Retinal pigment epithelial cell (primary cell): ENCODE measurements around the gene PRPF19.

Experiments
- DNase-seq: peaks from one replicate; pipeline ENCODE4 v3.0.0-alpha.2; 2010; ENCODE audit warnings: low read depth
- H3K4me3 ChIP-seq: 2 replicates; pipeline ENCODE4 v1.5.1; 2011; ENCODE audit warnings: mild to moderate bottlenecking, low read length, control low read depth, moderate library complexity
- CTCF ChIP-seq: conservative IDR thresholded peaks from 2 replicates; pipeline ENCODE4 v1.5.1; 2011; ENCODE audit warnings: low read depth, low read length, control low read depth, inconsistent platforms

Gene PRPF19

DNA sequence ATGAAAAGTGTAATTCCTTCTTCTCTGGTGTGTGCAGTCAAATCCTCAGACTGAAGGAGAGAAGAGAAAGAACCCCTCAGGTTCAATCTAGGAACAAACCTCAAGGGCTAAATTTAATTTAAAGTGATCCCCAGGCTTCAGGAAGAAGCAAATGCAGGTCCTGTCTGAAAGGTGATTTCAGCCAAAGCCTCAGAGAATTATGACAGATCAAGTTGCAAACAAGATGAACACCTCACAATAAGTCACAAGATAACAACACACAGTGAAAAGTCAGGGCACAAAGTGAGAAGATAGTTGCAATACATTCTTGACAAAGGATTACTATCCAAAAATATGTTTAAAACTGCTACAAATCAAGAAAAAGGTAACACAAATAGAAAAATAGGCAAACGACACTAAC lies 27.3 kb downstream of the PRPF19 start:
- DNase-seq, result no peak
- TF ChIP-seq CTCF, result no peak

GRCh38 chr11:60878245-60879101 lies 27.9 kb downstream of the PRPF19 start:
- H3K4me3 ChIP-seq, result no peak overlapping the region
- TF ChIP-seq CTCF, result no peak
- no peak for DNase-seq

More for the DNA sequence above, 27.3 kb downstream of the PRPF19 start:
- no peak overlapping the region for H3K4me3 ChIP-seq

DNA sequence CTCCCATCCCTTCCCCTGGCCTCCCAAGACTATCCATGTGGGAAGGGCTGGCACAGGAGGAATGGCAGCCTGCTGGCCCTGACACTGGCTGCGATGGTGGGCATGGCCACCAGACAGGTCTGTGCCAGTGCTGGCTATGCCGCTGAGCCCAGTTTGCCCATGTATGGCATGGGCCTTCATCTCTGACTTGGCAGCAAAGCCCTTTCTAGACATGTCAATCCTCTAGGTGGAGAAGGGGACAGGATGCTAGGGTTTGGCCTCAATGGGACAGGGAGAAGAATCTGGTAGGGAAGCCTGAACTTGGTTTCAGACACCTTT lies 30.3 kb downstream of the PRPF19 start:
- no peak for DNase-seq
- H3K4me3 ChIP-seq, result no peak overlapping the region
- TF ChIP-seq CTCF, result no peak

GRCh38 chr11:60875366-60876167 lies 30.8 kb downstream of the PRPF19 start:
- no peak for DNase-seq
- TF ChIP-seq CTCF, result no peak
- H3K4me3 ChIP-seq, result no peak overlapping the region

DNA sequence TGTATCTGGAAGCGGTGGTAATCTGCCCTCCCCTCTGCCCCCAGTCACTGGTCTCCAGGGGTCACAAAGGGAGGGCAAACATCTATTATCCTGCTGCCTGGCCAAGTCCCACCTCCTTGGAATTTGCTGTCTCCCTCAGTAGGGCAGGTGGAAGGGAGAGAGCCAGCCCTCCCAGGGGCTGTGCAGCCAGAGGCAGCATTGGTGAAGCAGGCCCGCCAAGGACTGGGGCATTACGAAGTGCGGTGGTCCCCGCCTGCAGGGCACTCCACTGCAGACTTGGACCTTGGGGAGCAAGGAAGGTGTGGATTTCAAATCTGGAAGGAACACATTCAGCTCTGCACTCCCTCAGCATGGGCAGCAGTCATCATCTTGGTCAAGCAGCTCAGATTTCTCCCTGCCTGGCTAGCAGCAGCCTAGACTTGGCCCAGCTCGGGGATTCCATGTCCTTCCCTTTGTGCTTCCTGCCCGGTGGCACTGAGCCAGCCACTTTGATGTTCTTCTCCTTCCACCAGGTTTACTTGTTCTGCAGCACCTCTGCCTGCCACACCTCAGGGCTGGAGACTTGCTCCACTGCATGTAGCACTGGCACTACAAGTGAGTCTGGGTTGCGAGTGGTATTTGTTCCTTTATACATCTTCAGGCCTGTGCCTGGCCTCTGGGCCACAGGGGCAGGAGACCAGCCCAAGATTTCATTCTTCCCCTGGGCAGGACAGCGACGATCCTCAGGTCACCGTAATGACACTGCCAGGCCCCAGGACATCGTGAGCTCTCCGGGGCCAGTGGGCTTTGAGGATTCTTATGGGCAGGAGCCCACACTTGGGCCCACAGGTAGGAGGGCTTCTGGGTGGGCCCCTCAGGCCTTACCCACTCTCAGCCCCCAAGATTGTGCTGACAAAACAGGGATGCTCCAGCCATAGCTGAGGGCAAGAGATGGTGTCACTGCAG lies 31.7 kb downstream of the PRPF19 start:
- no peak overlapping the region for H3K4me3 ChIP-seq
- DNase-seq, result no peak
- TF ChIP-seq CTCF, result no peak

DNA sequence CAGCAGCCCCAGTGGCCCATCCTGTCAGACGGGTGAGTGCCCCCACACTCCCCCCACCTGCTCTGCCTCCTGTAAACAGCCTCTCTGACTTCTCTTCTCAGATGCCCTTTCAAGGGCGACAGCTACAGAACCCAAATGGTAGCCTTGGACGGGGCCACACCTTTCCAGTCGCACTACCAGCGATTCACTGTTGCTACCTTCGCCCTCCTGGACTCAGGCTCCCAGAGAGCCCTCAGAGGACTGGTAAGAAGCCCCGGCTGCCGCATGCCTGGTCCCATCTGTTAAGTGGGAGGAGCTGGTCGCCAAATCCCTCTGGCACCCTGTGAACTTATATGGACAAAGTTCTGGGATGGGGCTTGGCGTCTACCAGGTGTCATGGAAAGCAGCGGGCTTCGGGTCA lies 32.9 kb downstream of the PRPF19 start:
- no peak for DNase-seq
- H3K4me3 ChIP-seq, result no peak overlapping the region
- TF ChIP-seq CTCF, result no peak
